Gastroesophageal sphincter (tissue), 4 donors: ENCODE data around the gene IQCF2. TPM values are rescaled to one million over a fixed set of nuclear protein-coding genes. Genes with fewer than 3 reads are reported as not detected.

Experiments used
- ATAC-seq: fragments of 150-250 bp; one replicate; pipeline ENCODE4 v1.9.1; 2016; ENCODE audit warnings: mild to moderate bottlenecking, moderate library complexity
- H3K27ac ChIP-seq, 4 donors: fragments of 200-600 bp; sonication (generic) in 3 of 4; 1 replicate in 3 of 4; 2 replicates in 1 of 4; pipeline ENCODE4 v1.5.1; 2016 to 2019
- H3K27me3 ChIP-seq: fragments of 200-600 bp; sonication (generic); one replicate; pipeline ENCODE4 v1.5.1; 2019
- H3K36me3 ChIP-seq, 2 donors: fragments of 200-600 bp; sonication (generic); one replicate each; pipeline ENCODE4 v1.5.1; 2019; ENCODE audit warnings: control low read depth in 1 of 2
- H3K4me1 ChIP-seq, 3 donors: fragments of 200-600 bp; sonication (generic); 1 replicate in 2 of 3; 2 replicates in 1 of 3; pipeline ENCODE4 v1.5.1; 2016 to 2019; ENCODE audit warnings: control low read depth in 2 of 3
- H3K4me3 ChIP-seq, 2 donors: fragments of 200-600 bp; sonication (generic); one replicate each; pipeline ENCODE4 v1.5.1; 2019; ENCODE audit warnings: mild to moderate bottlenecking in 1 of 2, moderate library complexity in 1 of 2
- H3K9me3 ChIP-seq, 3 donors: fragments of 200-600 bp; sonication (generic); one replicate each; pipeline ENCODE4 v1.5.1; 2017 to 2019; ENCODE audit warnings: control low read depth in 2 of 3
- EP300 ChIP-seq: sonication (generic); formaldehyde crosslinking; IDR thresholded peaks from one replicate; pipeline ENCODE4 v1.6.1; 2017; ENCODE audit warnings: antibody characterized with exemption, mild to moderate bottlenecking
- POLR2A ChIP-seq, 2 donors: fragments of 450-650 bp; IDR thresholded peaks; one replicate each; pipeline ENCODE4 v1.6.1; 2017; ENCODE audit warnings: antibody characterized with exemption in 2 of 2, mild to moderate bottlenecking in 2 of 2, moderate library complexity in 1 of 2
- POLR2AphosphoS5 ChIP-seq: sonication (generic); formaldehyde crosslinking; IDR thresholded peaks from one replicate; pipeline ENCODE4 v1.6.1; 2017; ENCODE audit warnings: antibody characterized with exemption
- WGBS, 2 donors: methylation state at CpG; one replicate each; pipeline ENCODE4 v1.1.5; 2018; ENCODE audit warnings: low coverage in 1 of 2; 5-methylcytosine and 5-hydroxymethylcytosine counted together
- total RNA-seq, 4 donors: library from RNA; depleted of rRNA; stranded (reverse); fragments of >200 nt; gene quantifications; one replicate each; pipeline ENCODE4 v1.1.0, GENCODE V29; 2016
- TF ChIP-seq, protein P1 (sequence below), 4 experiments: fragments of 200-600 bp in 2 of 4; fragments of 450-650 bp in 2 of 4; sonication (generic) in 1 of 4; IDR thresholded peaks; one replicate each; pipeline ENCODE4 v1.5.1; 2017 to 2019; ENCODE audit warnings: antibody characterized with exemption in 4 of 4, mild to moderate bottlenecking in 2 of 4, moderate library complexity in 2 of 4

Gene IQCF2
- total RNA-seq, 4 donors from 2014 or later = not detected

DNA sequence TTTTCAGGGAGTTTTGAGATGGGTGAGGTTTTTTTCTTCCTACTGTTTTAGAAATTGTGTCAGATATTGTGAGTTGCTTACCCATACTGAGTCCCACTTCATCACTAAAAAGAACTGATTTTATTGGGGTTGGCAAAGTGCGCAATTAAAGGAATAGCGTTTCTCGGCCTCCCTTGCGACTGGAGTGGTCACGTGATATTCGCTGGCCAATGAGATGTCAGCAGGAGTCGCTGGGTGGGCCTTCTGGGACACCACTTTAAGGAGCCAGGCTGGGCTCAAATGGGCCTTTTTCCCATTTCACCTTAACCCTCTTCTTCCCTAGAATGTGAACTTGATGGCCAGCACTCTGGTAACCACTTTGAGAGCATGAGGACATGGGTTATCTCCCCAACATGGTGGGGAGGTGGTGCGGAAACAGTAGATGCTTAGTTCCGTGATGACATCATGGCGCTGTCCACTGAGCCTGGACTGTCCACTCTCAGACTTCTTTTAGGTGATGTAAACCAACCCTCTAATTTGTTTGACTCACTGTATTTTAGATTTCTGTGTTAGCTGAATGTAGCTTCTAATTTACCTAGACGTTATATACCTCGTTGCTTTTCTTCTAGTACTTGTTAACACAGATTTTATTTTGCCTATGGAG is 27.2 kb downstream of the IQCF2 start:
- ATAC-seq = no peak
- H3K4me3 ChIP-seq = no peak overlapping the region
- no peaks in the 10 kb centered on the region for H3K9me3 ChIP-seq
- no peaks in the 10 kb centered on the region for H3K36me3 ChIP-seq
- 91 to 94% methylated on average over 10 to 11 of the region's 12 CpGs for WGBS, 2 donors
- TF ChIP-seq EP300 (no peak), POLR2AphosphoS5 (no peak), POLR2A (IDR thresholded peaks at IDR 0.05) (no peak)
- TF ChIP-seq, protein P1, sequence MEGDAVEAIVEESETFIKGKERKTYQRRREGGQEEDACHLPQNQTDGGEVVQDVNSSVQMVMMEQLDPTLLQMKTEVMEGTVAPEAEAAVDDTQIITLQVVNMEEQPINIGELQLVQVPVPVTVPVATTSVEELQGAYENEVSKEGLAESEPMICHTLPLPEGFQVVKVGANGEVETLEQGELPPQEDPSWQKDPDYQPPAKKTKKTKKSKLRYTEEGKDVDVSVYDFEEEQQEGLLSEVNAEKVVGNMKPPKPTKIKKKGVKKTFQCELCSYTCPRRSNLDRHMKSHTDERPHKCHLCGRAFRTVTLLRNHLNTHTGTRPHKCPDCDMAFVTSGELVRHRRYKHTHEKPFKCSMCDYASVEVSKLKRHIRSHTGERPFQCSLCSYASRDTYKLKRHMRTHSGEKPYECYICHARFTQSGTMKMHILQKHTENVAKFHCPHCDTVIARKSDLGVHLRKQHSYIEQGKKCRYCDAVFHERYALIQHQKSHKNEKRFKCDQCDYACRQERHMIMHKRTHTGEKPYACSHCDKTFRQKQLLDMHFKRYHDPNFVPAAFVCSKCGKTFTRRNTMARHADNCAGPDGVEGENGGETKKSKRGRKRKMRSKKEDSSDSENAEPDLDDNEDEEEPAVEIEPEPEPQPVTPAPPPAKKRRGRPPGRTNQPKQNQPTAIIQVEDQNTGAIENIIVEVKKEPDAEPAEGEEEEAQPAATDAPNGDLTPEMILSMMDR (IDR thresholded peaks at IDR 0.05) = no peak
- H3K27me3 ChIP-seq = peaks cover 18% of the 10 kb centered on the region
- no peaks in the 10 kb centered on the region for H3K4me1 ChIP-seq
- no peak overlapping the region for H3K27ac ChIP-seq

DNA sequence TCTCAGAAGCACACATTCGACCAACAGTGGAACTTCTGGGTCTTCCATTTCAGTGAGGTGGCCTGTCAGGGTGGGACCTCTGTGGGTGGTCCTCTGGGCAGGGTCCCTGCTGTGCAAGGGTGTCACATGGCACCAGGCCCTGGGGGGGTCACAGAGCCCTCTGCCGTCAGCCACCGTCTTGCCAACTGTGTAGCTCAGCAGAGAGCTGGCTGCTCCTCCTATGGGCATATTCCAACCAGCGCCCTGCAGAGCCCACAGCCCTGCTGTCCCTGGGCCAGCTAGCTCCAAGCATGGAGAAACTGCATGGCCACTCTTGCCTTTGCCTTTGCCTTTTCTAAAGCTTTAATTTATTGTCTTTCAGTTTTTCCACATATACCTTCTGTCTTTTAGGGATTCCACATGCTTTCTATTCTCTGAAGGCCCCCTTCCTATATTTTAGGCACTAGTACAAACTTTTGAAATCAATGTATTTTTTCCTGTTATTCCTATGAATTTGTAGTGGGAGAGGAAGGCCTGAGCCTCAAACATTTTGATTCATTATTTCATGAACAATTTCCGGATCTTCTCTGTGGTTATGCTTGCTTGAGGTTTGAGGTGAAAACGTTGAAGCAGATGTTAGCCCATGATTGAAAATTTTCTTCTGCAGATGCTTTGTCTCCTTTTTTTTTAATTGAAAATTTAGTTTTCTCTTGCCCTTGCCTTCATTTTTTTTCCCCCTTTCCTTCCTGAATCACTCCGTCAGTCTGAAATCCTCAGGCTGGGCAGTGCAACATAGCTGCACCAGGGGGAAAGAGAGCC is 30.0 kb downstream of the IQCF2 start:
- Histone ChIP-seq H3K36me3 (no peaks in the 10 kb centered on the region), H3K4me1 (no peaks in the 10 kb centered on the region), H3K9me3 (no peaks in the 10 kb centered on the region), H3K27ac (no peak overlapping the region), H3K27me3 (peaks cover 33% of the 10 kb centered on the region), H3K4me3 (no peak overlapping the region)
- TF ChIP-seq EP300 (no peak), POLR2A (IDR thresholded peaks at IDR 0.05) (no peak), POLR2AphosphoS5 (no peak)
- TF ChIP-seq, protein P1 (IDR thresholded peaks at IDR 0.05) = no peak
- ATAC-seq = no peak
- 47 to 65% methylated on average over 5 of the region's 7 CpGs for WGBS, 2 donors

DNA sequence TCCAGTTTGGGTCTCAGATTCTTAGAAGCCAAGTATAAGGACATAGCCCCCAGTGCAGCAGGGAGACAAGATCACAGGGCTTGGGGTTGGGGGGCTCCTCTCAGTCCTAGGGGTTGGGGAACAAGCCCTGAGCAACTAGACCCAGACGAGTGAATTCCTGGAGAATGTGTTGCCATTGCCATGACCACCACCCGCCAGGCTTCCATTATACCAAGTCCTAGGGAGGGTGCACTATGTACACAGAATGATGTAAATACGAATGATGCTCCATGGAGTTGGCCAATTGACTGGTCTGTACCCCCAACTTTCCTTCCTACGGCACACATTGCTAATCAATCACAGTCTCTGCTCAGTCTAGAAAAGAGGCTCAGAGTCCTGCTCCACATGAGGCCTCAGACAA is 33.0 kb downstream of the IQCF2 start:
- no peaks in the 10 kb centered on the region for H3K36me3 ChIP-seq
- H3K27me3 ChIP-seq = peaks cover 42% of the 10 kb centered on the region
- no peaks in the 10 kb centered on the region for H3K4me1 ChIP-seq
- ATAC-seq = no peak
- TF ChIP-seq, protein P1 (IDR thresholded peaks at IDR 0.05) = no peak
- no peak for TF ChIP-seq EP300
- no peak for TF ChIP-seq POLR2A (IDR thresholded peaks at IDR 0.05)
- no peak overlapping the region for H3K4me3 ChIP-seq
- 60 to 75% methylated on average over 1 to 3 of the region's 4 CpGs for WGBS, 2 donors
- no peaks in the 10 kb centered on the region for H3K9me3 ChIP-seq
- no peak overlapping the region for H3K27ac ChIP-seq

DNA sequence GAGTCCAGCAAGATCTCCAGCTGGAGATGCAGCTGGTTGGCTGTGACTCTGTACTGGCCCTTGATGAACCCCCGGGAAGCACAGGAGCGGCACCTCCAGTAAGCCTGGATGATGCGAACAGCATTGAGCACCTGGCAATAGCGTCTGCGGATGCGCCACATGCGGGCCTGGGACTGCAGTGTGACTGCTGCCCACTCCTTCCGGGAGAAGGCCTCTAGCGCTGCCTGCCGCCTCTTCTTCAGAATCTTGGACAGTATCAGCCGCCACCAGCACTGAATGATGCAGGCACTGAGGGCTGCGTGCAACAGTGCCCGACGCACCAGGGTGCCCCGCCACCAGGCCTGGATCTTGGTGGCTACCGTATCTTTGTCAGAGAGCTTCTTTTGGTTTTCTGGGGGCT is 33.5 kb downstream of the IQCF2 start:
- H3K4me3 ChIP-seq = no peak overlapping the region
- no peak for TF ChIP-seq POLR2A (IDR thresholded peaks at IDR 0.05)
- no peak for TF ChIP-seq EP300
- no peak for TF ChIP-seq POLR2AphosphoS5
- TF ChIP-seq, protein P1 (IDR thresholded peaks at IDR 0.05) = no peak
- H3K9me3 ChIP-seq = no peaks in the 10 kb centered on the region
- no peak for ATAC-seq
- no peak overlapping the region for H3K27ac ChIP-seq
- peaks cover 42% of the 10 kb centered on the region for H3K27me3 ChIP-seq
- 100% methylated on average over 2 of the region's 16 CpGs; no CpG with 5 or more reads in 1 of the 2 donors for WGBS, 2 donors
- H3K4me1 ChIP-seq = no peaks in the 10 kb centered on the region
- H3K36me3 ChIP-seq = no peaks in the 10 kb centered on the region
